Measurements from ENCODE around the gene PCCA.
"Not testable (repeated sequence)": the region's sequence is repeated elsewhere in the genome, so short reads cannot be mapped to it uniquely, and the experiment has no call there.

PCCA gene

GRCh38 chr13:100564444-100565223, 475.7 kb downstream of the PCCA start:
- H3K27ac Mint-ChIP-seq: no peak overlapping the region
- no peaks in the 10 kb centered on the region for H3K27me3 Mint-ChIP-seq
- no peaks in the 10 kb centered on the region for H3K4me1 Mint-ChIP-seq
- H3K4me3 Mint-ChIP-seq: no peak overlapping the region
- peaks cover 18% of the 10 kb centered on the region for H3K36me3 Mint-ChIP-seq
- no peaks in the 10 kb centered on the region for H3K9me3 Mint-ChIP-seq

- H3K9me3 Mint-ChIP-seq: no peaks in the 10 kb centered on the region
- no peak overlapping the region for H3K4me3 Mint-ChIP-seq
- no peak overlapping the region for H3K27ac Mint-ChIP-seq
- peaks cover 17% of the 10 kb centered on the region for H3K36me3 Mint-ChIP-seq
- H3K27me3 Mint-ChIP-seq: no peaks in the 10 kb centered on the region
- no peaks in the 10 kb centered on the region for H3K4me1 Mint-ChIP-seq
Measured at GRCh38 chr13:100565286-100565685, 476.4 kb downstream of the PCCA start.

- no peaks in the 10 kb centered on the region for H3K4me1 Mint-ChIP-seq
- H3K27me3 Mint-ChIP-seq: no peaks in the 10 kb centered on the region
- no peak overlapping the region for H3K4me3 Mint-ChIP-seq
- peaks cover 15% of the 10 kb centered on the region for H3K36me3 Mint-ChIP-seq
- no peaks in the 10 kb centered on the region for H3K9me3 Mint-ChIP-seq
- no peak overlapping the region for H3K27ac Mint-ChIP-seq
Measured at GRCh38 chr13:100566543-100566942, 477.6 kb downstream of the PCCA start.

DNA sequence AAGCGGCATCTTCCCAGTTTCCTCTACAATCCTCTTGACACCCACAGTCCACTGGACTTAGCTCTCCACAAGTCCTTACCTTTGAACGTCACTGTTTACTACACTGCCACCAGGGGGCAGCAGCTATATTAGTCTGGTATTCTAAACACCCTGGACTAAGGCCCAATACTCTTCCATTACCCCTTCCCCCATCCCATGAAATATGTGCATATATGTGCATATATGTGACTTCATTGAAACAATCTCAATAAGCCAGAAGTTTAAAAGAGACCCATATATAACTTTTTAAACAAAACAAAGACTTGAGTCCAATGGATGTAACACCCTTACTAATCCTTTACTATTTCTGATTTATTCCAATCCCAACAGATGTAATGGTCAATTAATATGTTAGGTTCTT, 484.2 kb downstream of the PCCA start:
- H3K27ac Mint-ChIP-seq: no peak overlapping the region
- H3K9me3 Mint-ChIP-seq: no peaks in the 10 kb centered on the region
- H3K4me1 Mint-ChIP-seq: peaks cover 18% of the 10 kb centered on the region
- H3K4me3 Mint-ChIP-seq: no peak overlapping the region
- H3K27me3 Mint-ChIP-seq: no peaks in the 10 kb centered on the region
- H3K36me3 Mint-ChIP-seq: peaks cover 3% of the 10 kb centered on the region

GRCh38 chr13:100577239-100577638, 488.3 kb downstream of the PCCA start:
- not testable (repeated sequence) for H3K27me3 Mint-ChIP-seq, H3K36me3 Mint-ChIP-seq, H3K27ac Mint-ChIP-seq, H3K9me3 Mint-ChIP-seq, H3K4me3 Mint-ChIP-seq
- H3K4me1 Mint-ChIP-seq: peaks cover 35% of the 10 kb centered on the region

Data from activated naive CD4-positive, alpha-beta T cell treated with anti-CD3 and anti-CD28 coated beads, Interleukin-2, amount 50 U/mL, for 24 hours (primary cell).